ENCODE measurements around the gene MGAT4B.
"Not testable (repeated sequence)": the region's sequence is repeated elsewhere in the genome, so short reads cannot be mapped to it uniquely, and the experiment has no call there.

MGAT4B gene

DNA sequence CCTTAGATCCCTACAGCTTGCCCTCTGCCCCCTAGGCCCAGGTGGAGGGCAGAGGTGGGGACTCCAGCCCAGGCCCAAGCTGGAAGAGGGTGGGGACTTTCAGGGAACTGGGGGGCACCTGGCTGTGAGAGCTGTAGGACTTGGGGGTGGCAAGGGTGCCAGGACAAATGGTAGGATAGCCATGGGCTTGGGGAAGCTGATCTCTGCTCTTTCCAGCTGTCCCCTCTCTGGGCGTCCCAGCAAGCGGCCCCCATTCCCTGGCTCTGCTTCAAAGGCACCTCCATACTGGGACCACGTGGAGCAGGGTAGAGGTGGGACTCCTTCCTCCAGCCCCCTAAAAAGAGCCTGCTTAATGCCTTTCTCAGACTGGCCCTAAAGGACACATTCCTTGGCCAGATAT is 12.5 kb downstream of the MGAT4B start:
- no peak for DNase-seq

DNA sequence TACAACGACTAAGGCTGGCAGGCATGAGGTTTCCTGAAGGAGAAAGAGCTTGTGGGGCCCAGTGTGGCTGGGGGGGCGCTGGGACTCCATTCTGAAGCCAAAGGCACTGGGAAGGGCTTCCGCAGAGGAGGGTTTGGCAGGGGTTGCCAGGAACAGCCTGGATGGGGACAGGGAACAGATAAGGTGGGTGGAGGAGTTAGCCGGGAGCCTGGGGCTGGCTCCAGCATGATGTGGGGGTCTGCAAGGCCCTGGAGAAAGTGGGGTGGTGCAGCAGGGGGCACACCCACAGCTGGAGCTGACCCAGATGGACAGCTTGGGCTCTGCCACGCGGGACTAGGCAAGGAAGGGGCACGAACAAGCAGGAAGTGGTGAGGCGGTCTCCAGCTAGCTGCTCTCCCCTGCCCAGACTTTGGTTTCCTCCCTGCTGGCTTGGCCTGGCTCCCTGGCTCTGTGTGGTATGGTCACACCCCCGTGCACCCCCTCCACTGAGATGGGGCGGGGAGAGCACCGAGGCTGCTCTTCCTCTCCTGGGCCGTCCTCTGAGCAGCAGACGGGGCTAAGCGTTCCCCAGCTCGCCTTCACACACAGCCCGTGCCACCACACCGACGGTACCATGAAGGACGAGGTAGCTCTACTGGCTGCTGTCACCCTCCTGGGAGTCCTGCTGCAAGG is 13.1 kb downstream of the MGAT4B start, which contains the start of gene LTC4S:
LTC4S (plus strand) TSS at position 519 of the 672 bp plus-strand sequence; CDS start at position 614, 95 bp downstream.
- no peak for DNase-seq

DNA sequence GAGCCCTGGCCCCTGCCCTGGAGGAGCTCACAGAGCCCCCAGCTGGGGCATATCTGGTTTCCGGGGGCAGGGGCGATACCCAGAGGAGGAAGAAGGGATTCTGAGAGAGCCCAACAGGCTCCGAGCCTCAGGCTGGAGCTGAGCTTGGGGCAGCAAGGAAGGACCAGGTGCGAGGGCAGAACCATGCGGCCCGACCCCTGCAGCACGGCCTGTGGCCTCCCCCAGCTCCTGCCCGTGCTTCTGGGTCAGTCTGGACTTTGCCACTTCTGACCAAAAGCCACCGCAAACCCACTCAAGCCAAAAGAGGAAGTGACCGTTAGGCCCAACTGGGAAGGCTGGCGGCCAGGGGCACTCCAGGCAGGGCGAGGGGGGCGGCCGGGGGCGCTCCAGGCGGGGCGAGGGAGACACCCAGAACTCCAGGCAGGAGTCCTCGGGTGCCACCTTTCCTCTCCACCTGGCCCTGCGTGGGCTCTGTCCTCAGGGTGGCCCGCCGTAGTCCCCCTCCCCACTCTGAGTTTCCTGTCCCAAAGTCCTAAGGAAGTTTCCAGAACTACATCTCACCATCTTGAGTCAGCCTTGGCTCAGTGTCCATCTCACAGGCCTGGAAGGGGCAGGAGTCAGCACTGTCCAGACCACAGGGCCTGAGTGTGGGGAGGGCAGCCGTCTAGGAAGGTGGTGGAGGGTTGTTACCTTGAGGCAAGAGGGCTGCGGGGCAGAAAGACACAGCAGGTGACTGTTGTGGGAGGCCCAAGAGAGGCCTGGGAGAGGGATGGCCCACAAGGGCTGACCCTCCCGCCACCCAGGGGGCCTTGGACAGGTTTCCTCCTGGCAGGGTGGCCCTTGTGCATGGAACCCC is 13.8 kb downstream of the MGAT4B start:
- no peak for DNase-seq

DNA sequence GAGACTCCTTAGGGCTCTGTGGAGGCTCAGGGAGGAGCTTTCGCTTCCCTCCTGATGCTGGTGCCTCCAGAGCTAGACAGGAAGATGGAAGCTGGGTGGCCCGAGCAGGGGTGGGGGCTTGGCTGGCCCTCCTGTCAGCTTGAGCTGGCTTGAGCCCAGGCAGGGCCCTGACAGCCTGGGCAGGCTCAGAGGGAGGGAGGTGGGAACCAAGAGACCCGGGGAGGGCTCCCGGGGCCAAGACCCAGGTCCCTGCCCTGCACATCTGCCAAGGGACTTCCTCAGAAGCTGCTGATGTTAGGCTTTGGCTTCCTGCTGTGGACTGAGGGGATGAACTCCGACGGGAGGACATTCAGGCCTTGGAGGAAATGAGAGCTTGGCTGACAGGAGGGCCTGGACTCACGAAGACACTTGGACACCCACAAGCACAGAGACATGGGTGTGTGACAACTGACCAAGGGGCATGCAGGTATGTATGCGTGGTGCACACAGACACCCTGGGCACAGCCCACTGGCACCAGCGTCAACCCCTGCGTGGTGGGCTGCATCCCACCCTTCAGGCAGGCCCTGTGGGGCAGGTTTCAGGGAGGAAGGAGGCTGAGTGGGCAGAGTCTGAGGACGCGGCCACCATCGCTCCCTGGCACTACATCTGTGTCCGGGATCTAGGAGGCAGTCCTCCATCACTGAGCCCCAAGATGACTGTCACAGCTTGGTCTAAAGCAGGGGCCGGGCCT is 14.6 kb downstream of the MGAT4B start:
- no peak for DNase-seq

DNA sequence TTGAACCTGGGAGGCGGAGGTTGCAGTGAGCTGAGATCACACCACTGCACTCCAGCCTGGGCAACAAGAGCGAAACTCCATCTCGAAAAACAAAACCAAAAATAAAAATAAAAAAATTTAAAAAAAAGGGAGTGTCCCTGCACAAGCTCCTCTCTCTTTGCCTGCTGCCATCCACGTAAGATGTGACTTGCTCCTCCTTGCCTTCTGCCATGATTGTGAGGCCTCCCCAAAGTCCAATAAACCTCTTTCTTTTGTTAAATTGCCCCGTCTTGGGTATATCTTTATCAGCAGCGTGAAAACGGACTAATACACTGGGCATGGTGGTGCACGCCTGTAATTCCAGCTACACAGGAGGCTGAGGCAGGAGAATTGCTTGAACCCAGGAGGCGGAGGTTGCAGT is 17.4 kb downstream of the MGAT4B start:
- DNase-seq = not testable (repeated sequence)

DNA sequence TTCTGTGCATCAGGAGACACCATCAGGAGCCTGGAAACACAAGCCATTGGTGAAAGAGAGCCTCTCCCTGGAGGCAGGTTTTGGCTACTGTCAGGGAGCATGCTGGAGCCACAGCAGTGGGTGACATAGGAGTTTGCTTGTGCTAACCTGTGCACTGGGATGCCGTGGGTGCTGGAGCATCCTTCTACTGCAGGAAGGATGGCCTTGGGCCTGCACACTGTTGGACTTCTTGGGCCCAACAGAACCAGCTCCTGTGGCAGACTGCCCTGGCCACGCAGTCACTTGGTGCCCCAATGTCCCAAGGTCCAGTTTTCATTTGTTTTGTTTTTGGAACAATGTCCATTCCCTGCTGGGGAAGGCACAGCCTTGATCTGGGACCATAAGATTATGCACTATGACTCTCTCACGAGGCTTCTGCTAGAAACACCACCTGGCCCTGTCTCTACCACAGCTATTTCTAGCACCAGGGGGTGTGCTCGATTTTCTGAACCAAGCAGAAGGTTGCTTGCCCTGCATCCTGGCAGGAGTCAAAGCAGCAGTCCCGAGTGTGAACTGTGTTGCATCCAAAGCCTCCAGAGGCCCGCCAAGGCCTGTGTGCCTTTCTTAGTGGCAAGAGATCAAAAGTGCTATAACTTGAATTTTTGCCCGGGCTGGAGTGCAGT is 18.3 kb downstream of the MGAT4B start:
- no peak for DNase-seq

DNA sequence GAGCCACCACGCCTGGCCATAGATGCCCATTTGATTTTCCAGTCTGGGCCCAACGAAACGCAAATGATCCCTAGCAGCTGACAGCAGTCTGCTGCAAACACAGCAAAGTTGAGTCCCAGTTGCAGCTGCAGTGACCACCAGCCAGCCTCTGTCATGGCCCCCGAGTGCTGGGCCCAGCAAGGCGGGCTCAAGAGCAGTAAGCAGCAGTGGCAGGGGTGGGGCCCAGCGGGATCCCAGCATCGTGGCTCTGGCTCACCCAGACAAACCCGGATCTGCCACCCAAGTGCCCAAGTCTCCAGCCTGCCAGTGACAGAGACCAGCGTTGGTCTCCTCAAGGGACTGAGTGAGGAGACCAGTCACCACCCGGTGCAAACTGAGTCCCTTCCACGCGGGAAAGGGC is 19.8 kb downstream of the MGAT4B start:
- DNase-seq = no peak

DNA sequence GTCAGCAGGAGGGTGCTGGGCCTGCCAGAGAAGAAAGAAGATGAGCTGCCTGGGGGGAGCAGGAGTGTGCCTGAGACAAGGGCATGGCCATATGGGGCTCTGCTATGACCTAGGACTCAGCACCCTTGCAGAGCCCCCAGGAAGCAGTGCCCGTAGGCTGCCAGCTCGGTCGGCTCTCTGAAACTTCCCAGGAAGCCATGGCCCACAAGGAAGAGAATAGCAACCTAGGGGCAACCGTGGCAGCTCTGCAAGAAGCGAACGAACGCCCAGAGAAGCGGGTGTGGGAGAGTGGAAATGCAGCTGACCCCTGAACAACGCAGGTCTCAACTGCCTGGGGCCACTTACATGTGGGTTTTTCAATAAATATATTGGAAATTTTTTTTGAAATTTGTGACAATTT is 23.5 kb downstream of the MGAT4B start:
- DNase-seq = no peak

DNA sequence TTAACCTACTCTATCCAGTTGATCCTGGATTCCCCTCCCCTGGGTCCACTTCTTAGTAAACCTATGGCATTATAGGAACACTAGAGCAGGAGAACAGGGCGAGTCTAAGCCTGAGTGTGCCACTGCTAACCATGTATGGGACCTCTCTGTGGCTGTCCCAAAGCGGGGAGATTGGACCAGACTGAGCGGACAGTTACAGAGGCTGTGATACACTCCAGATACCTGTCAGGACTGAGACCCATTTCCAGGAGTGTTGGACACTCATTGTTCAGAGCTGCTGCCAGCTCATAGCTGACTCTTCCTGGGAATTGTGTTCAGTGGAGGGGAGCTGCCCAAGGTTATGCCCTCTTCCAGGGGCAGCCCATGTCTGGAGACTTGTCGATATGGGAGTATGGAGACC is 24.8 kb downstream of the MGAT4B start:
- DNase-seq = no peak

DNA sequence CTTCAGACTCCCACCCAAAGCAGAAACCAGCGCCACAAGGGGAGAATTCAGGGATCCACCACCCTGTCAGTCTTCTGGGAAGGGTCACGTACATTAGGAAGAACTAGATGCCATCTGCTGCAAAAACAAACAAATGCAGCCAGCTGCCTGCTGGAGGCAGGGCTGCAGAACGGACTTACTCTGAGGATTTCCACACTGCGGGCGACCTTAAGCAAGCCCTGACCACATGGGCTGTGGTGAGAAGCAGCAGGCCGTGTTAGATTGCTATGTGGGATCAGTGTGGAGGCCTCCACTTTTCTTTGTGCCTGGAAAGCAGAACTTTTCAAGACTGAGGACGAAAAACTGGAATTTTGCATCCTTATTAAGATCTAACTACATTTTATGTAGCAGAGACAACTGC is 26.3 kb downstream of the MGAT4B start:
- DNase-seq = no peak

DNA sequence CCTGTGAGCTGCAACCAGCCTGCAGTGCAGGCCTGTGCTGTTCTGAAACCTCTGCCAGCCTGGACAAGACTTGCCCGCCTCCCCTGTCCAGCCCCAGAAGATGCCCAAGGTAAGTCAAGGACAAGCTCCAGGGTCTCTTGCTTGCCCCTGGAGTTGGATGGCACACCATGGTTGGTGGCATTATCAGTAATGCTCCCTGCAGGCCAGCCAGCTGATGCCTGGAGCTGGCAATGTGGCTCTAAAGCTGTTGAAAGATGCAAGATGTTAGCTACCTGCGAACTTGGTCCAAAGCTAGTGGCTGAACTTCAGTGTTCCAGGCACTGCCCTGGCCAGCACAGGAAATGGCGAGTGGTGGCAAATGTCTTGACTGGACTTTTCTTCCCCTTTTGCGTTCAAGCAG is 26.8 kb downstream of the MGAT4B start:
- no peak for DNase-seq

DNA sequence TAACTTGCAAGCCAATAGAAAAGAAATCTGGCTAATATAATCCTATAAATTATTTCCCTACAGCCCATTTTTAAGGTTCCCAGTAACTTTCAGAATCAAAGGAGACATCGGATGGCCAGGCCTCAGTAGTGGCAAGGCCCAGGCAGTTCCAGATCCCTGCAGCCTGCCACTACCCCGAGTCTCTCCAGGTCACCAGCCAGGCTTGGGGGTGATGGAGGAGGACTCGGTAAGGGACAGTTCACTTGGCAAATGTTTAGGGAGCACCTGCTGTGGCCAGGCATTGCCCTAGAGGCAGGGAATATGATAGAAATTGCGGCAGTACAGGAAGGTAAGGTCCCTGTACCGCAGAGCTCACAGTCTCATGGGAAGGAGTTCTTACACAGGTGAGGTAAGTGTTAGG is 28.1 kb downstream of the MGAT4B start:
- DNase-seq = no peak

DNA sequence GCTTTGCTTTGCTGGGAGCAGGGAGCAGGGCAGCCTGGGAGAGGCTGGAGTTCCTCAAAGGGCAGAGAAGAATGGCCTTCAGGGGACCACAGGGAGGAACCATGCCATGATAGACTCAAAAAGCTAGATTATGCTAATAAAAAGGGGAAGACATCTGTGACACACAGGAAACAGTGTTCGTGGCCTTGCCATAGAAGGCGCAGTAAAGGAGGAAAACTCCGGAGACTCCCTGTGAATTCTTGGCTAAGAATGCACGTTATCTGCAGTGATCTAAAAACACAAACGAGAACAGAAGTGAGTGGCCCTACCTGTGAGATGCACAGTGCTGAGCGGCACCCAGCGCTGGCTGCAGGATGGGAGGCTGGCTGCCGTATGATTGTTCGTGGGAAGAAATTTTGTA is 28.8 kb downstream of the MGAT4B start:
- no peak for DNase-seq

DNA sequence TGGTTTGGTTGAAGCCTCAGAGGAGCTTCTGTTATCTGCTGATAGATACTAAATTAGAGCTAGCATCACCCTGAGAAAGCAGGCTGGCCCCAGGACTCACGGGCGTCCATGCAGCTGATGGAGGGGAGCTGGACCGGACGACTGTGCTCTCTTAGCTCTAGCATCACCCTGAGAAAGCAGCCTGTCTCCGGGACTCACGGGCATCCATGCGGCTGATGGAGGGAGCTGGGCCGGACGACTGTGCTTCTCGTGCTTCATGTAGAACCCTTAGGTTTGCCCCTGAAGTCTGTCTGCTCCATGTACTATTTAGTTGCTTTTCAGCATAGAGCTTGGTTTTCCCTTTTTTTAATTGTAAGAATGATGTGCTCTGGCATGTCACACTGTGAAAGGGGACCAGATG is 29.2 kb downstream of the MGAT4B start:
- no peak for DNase-seq

DNA sequence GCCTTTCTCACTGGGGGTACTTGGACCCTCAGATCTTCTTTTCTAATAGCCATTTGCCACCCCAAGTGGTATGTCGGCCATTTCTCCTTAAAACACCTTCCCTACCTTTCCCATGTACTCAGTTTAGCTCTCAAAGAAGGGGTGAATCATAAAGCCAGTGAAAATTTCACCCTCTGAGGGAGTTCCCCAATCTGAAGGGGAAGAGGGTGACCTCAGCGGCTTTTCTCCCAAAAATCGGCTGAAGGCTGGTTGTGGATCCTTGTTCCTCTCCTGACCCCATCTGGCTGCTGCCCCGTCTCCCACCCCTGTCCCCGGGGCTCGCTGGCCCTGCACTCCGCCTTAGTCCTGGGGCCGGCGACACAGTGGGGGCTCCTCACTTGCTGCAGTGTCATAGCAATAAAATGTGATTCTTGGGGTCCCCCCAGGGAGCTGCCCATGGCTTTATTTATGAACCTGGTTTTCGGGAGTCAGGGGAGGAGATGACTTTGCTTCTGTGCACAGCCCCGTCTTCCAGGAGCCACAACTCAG is 30.2 kb downstream of the MGAT4B start:
- DNase-seq = no peak

DNA sequence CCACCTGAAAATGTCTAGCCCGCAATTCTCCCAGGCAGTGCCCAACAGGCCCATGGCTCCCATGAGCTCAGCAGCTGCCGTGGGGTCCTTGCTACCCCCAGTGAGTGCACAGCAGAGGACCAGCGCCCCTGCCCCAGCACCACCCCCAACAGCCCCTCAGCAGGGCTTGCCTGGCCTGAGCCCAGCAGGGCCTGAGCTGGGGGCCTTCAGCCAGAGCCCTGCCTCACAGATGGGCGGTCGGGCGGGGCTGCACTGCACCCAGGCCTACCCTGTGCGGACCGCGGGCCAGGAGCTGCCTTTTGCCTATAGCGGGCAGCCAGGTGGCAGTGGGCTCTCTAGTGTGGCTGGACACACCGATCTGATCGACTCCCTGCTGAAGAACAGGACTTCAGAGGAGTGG is 32.2 kb downstream of the MGAT4B start:
- DNase-seq = no peak

DNA sequence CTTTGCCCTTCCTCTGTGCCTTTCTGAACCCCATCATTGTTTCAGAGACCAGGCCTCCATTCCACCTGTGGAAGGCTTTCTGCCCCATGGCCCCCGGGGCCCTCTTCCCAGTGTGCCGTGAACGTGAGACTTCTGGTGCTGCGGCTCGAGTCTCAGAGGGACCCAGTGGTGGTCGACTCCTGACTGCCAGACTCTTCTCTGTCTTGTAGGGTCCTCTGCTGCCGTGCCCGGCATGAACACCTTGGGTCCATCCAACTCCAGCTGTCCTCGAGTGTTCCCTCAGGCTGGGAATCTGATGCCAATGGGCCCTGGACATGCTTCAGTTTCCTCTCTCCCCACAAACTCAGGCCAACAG is 33.0 kb downstream of the MGAT4B start:
- DNase-seq = no peak

DNA sequence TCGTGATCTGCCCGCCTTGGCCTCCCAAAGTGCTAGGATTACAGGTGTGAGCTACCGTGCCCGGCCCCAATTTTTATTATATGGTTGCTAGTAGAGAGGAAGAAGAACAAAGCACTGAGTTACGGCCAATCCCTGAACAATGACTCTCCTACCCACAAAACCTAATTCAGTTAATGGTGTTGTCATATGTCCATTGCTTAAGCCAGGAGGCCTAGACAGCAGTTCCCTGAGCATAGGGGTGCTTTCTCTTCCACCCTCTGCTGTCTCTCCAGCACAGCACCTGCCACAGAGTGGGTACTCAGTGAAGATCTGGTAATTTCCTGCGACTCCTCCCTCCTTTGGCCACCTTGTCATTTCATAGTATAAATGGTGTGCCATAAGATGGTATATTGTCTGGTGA is 34.3 kb downstream of the MGAT4B start:
- DNase-seq = no peak

DNA sequence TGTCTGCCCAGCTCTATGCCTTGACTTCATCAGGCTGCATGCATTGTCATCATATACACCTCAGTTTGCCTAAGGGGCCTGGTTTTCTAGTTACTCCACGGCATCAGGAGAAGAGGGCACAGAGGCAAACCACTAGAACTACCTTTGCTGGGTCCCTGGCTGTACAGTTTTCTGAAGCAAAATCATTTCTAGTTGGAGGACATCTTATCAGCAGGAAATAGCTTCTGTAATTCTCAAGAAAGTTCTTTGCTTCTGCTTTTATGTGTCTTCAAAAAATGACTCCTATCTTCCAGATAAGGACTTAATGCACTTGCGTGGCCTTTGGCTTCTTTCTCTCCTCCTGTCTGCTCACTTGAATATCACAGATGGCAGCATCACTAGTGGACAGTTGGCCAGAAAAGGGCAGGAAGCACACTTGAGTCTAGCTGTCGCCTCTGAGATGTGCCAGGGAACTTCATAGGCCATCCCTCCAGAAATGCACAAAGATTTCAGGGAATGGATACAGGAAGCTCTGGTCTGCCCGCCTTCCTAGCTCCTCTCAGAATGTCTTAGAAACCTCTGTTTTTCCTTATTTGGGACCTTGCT is 35.3 kb downstream of the MGAT4B start:
- no peak for DNase-seq

DNA sequence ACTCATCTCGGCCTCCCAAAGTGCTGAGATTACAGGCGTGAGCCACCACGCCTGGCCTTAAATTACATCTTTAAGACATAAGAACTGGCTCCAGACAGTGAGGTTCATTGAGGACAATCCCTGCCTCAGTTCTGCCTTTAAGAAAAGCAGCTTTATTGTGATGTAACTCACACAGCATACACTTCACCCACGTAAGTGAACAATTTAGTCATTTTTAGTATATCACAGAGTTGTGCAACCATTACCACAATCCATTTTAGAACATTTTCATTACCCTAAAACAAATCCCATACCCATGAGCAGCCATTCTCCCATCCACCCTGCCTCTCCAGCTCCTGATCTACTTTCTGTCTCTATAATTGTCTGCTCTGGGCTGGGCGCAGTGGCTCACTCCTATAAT is 36.9 kb downstream of the MGAT4B start:
- DNase-seq = no peak

DNA sequence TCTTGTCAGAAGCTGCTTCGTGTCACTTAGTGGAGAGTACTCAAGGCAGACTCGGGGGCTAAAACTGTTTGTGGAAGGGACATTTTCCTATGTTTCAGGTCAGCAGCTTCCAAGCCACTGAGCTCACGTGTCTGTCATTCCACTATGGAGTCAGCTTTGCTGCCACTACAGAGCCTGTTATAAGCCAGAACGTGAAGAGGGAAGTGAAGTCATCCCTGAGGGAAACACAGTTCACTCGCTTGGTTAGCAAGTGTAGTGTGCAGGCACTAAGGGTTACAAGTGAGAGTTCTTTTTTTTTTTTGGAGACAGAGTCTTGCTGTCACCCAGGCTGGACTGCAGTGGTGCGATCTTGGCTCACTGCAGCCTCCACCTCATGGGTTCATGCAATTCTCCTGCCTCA is 37.4 kb downstream of the MGAT4B start:
- DNase-seq = no peak

DNA sequence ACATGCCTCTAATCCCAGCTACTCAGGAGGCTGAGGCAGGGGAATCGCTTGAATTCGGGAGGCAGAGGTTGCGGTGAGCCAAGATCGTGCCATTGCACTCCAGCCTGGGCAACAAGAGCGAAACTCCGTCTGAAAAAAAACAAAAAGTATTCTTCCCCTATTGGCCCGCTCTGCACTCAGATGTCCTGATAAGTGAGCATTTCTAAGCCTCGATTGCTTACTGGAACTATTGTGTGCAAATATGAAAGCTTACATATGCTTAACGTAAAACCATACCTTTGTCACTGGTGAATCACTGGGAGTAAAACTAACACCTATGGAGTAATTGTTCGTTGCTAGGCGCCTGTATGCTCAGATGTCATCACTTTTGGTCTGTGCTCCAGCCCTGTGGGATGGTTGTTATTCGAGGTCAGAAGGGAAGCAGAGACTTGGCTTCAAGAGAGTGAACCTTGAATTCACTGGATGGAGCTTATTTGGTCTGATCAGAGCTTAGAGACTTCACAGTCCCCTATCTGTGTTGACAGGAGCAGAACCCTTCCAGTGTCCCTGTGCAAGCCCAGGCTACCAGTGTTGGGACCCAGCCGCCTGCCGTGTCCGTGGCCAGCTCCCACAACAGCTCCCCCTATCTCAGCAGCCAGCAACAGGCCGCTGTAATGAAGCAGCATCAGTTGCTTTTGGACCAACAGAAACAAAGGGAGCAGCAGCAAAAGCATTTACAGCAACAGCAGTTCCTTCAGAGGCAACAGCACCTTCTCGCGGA is 38.2 kb downstream of the MGAT4B start:
- DNase-seq = no peak
